CD4-positive, alpha-beta T cell treated with Interleukin-6 at 100 ng/mL for 8 hours (primary cell): ENCODE measurements around the gene OLFM2.

Experiments
- DNase-seq: peaks from one replicate; pipeline ENCODE4 v3.0.0-alpha.2; 2020; ENCODE audit warnings: mixed read lengths, low spot score

Gene OLFM2

DNA sequence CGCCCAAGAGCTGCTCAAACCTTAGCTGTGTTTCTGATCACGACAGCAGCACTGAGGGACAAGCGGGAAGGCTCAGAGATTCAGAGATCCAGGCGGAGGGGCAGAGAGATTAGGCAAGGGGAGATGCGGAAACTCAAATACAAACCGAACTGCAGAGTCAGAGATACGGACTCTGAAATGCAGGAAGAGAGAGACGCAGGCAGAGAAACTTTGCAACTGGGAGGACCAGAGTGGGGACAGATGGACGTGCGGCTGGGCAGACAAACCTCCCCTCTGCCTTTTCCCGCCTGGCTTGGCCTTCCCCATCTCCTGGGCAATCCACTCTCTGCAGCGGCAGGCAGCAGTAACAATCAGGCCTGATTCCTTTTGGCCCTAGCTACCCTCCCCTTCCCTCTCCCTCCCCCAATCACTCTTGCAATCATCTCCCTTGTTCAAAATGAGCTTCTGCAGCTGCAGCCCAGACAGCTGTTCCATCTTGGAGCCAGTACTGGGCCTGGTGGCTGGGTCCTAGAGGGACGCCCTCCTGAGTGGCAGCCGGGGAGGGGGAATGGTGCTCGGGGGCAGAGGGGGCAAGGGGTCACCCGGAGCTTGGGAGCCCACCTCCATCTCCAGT is 29.7 kb downstream of the OLFM2 start:
- DNase-seq: no peak

DNA sequence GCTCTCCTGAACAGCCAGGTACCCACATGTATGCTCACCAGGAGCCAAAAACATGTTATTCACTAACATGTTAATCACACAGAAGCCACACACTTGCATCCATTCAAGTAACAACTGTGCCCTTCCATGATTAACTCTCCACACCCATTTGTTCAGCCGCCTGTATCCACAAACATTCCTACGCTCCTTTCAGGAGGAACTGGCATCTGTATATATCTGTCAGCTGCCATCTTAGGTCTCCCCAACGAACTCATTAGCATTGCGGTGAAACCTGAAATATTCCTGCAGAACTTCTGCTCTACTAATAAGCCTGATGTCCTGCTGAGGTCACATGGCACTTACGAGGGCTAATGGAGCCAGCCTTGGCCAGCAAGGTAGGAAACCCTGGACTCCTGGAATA is 33.0 kb downstream of the OLFM2 start:
- DNase-seq: no peak

DNA sequence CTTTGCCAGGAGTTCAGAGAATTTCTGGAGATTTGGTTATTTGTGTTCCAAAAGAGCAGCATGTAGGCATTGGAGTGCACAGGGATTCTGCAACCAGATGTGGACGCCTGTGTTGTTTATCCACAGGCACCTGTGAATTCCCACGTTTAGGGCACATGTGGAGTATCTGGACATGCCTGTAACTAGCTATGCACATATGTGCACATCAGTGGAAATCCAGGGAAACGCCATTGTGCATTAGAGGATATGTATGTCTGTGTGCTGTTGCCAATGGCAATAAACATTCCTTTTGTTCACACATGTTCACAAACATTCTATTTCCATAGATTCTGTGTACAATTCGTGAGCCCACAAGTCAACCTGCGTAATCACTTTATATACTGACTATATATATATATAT is 34.7 kb downstream of the OLFM2 start:
- DNase-seq: no peak

DNA sequence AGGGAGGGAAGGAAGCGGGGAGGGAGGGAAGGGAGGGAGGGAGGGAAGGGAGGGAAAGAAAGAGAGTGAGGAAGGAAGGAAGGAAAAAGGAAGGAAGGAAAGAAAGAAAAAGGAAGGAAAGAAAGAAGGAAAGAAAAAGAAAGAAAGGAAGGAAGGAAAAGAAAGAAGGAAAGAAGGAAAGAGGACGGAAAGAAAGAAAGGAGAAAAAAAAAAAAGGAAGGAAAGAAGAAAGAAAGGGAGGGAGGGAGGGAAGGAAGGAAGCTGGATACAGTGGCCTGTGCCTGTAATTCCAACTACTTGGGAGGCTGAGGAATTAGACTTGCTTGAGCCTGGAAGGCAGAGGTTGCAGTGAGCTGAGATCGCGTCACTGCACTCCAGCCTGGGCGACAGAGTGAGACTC is 35.3 kb downstream of the OLFM2 start:
- no peak for DNase-seq

DNA sequence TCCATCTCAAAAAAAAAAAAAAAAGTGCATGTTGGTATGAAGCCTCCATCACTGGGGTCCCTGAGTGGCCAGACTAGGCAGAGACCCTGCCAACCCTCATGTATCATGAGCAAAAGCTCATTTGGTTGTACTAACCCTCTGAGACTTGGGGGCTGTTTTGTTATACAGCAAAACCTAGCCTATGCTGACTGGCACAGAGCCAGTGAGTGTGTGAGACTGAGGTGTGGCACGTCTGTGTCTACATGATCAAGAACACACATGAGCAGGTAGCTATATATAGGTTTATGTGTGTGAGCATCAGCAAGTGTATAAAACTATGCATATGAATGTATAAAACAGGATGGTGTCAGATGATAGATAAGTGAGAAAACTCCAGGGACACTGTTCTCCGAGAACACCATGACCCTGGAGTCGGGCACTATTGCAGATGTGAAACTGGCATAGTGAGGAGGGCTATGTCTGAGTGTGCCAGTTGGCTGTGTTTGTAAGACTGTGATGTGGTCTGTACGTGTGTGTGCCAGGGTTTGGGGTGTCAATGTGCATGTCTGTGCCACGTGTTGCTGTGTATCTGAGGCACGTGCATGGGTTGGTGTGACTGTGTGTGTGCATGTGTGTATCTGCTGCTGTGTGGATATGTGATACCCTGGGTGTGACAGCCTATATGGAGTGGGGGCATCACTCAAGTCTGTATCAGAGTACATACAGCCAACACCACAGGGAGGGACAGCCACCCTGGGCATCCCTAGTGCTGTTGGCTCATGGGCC is 44.5 kb downstream of the OLFM2 start:
- DNase-seq: no peak

DNA sequence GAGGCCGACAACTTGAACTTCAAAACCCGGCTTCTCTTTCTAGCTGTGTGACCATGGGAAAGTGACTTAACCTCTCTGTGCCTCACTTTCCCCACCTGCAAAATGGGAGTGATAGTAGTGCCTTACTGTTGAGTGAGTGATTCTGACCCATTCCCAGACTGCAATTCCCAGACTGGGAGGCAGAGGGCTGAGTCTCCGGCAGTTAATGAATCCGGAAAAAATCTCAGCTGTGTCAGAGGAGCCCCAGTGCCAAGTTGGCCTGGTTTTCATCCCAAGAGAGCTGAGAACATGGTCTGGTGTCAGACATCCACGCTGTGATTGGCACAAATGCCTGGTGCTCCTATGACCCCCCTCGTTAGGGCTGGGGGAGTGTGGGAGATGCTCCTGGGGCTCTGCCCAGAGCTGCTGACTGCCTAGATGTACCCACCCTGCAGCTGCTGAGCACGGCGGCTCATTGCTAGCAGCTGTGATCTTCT is 51.2 kb downstream of the OLFM2 start:
- DNase-seq: no peak

DNA sequence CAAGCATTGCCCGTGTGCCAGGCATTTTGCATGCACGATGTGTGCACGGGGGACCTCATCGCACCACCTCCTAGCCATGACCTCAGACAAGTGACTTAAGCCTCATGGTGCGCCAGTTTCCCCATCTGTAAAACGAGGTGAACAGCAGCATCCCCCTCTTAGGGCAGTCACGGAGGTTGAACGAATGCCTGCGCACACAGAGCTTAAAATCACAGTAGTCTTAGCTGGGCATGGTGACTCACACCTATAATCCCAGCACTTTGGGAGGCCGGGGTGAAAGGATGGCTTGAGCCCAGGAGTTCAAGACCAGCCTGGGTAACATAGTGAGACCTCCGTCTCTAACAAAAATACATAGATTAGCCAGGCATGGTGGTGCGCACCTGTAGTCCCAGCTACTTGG is 52.6 kb downstream of the OLFM2 start:
- DNase-seq: no peak

DNA sequence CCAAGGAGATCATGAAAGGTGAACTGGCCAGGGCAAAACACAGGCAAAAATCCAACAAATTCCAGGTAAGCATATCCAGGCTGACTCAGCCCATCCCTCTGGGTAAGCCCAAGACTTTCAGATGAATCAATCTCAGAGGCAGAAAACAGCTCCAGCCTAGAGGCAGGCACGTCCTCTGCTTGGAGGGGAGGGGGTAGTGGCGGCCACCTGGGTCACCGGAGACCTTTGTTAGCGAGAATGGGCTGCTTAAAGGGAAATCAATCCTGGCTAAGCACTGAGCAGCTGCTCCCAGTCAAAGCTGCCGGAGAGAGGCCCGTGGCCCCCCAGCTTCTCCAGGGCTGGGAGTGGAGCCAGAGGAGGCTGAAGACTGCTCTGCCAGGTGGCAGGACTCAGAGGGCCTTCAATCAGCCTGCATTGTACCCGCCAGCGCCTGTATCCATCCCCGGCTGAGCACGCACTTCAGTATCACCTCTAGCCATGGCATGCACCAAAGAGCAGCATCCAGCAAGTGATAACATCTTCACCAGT is 53.0 kb downstream of the OLFM2 start:
- DNase-seq: no peak

DNA sequence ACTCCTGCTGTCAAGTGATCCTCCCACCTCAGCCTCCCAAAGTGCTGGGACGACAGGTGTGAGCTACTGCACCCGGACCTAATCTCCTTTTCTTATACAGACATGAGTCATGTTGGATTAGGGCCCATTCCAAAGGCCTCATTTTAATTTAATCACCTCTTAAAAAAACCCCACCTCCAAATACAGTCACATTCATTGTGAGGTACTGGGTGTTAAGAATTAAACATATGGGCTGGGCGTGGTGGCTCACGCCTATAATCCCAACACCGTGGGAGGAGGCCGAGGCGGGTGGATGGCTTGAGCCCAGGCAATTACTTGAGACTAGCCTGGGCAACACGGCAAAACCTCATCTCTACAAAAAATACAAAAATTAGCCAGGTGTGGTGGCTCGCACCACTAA is 54.6 kb downstream of the OLFM2 start:
- no peak for DNase-seq

DNA sequence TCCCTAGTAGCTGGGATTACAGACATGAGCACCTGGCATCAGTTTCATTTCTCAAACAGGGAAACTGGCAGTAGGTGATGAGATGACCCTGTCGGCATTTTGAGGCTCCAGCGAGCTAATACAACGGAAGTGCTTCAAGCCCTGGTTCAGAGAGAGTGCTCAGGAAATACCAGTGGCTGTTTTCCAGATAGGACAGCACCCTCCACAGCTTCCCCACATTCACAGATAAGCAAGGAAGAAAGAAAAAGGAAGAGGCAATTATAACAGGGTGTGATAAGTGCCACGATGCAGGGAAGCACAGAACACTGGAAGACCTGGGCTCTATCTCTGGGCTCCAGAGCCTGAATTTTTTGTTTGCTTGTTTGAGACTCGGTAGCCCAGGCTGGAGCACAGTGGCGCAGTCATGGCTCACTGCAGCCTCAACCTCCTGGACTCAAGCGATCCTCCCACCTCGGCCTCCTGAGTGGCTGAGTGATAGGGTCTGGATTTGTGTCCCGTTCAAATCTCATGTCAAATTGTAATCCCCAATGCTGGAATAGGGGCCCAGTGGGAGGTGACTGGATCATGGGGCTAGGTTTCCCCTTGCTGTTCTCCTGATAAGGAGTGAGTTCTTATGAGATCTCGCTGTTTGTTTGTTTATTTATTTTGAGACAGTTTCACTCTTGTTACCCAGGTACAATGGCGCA is 57.7 kb downstream of the OLFM2 start:
- DNase-seq: no peak

DNA sequence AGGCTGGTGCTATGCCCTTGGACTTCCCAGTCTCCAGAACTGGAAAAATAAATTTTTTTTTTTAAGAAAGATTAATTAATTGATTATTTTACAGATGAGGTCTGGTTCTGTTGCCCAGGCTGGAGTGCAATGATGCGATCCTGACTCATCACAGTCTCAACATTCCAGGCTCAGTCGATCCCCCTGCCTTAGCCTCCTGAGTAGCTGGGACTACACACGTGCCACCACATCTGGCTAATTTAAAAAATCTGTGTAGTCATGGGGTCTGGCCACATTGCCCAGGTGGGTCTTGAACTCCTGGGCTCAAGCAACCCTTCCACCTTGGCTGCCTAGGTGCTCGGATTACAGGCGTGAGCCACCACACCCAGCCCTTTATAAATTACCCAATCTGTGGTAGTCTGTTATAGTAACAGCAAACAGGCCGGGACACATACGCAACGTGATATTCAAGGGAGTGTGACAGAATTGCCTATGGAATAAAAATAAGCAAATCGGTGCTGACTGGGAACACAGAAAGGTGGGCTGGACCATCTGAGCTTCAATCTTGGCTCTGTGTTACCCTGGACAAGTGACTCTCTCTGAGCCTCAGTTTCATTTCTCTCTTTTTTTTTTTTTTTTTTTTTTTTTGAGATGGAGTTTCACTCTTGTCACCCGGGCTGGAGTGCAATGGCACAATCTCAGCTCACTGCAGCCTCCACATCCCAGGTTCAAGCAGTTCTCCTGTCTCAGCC is 58.4 kb downstream of the OLFM2 start:
- DNase-seq: no peak

DNA sequence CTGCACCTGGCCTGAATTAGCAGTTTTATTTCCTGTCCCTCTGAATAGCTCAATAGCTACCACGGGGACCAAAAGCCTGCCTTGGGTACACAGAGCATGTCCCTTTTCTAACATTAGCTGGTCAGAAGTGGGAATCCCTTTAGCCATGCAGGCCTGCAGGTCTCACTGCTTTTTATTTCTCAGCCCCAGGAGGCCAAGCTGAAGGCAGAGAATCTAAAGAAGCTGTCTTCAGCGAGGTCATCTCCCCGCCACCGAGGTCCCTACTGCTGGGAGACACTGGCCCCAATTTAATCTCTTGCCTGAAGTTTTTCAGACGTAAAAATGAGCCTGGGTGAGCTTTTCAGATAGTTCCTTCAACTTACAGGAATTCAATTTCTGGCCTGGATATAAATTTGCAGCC is 60.5 kb downstream of the OLFM2 start:
- no peak for DNase-seq

DNA sequence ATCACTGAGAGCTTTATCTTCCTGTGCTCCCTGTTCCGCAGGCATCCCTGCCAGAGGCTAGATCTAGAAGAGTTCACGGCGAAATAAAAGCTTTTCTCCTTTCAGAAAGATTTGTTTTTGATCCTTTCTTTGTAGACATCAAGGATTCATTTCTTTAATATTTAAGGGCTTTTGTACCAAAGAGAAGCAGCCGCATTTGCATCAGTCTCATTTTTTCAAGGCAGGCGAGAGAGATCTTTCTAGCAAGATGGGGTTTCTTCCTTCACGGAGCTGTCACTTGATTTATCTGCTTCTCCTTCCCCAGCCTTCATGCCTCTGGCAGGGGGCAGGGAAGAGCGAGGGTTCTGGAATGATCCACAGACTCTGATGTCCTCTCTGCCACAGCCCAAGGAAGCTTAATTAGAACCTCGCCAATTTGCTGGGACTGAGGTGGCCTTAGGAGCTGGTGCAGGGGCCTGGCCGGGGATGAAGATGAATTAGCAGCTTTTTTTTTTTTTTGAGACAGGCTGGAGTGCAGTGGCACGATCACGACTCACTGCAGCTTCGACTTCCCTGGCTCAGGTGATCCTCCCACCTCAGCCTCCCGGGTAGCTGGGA is 61.2 kb downstream of the OLFM2 start:
- no peak for DNase-seq

DNA sequence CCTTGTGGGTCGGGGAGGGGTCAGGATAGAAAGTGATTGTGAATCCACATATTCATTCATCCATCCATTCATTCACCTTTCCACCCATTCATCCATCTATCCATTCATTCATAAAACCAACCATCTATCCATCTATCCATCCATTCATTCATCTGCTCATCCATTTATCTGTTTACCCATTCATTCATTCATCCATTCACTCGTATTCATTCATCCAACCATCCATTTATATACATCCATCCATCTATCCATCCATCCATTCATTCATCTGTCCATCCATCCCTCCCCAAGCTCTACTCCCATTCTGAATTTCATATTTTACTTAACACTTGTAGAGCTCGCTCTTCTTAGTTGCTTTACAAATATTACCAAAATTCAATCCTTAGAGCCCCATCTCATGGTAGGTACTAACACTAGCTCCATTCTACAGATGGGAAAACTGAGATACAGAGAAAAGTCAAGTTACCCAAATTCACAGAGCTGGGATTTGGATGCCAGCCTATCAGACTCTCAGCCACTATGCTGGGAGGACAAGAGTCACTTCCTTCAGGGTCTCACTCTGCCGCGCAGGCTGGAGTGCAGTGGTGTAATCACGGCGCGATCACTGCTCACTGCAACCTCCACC is 63.6 kb downstream of the OLFM2 start:
- no peak for DNase-seq

DNA sequence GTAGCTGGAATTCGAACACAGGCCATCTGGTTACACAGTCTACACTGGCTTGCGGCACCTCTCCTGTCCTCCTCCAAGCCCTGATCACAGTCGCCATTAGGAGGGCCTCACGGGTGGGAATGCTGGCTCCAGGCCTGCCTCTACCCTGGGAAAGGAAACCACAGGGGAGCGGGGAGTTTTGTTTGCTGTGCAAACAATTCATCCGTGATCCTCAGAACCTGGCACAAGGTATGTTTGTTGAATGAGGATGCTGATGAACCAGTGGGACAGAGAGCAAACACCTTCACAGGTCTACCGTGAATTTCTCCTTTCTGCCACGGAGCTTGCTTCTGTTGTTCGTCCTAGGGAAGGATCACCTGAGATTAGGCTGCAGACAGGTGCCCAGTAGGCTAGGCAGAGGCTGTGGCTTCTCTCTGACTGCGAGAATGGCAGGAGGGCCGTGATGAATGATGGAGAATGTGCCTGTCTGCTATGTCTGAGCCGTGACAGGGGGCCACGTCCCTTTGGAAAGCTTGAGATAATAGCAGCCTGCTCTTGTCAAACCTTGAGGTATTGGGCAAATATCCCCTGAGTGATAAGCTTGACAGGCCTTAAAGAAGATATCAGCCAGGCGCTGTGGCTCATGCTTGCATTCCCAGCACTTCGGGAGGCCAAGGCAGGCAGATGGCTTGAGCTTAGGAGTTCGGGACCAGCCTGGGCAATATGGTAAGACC is 64.5 kb downstream of the OLFM2 start:
- DNase-seq: no peak

DNA sequence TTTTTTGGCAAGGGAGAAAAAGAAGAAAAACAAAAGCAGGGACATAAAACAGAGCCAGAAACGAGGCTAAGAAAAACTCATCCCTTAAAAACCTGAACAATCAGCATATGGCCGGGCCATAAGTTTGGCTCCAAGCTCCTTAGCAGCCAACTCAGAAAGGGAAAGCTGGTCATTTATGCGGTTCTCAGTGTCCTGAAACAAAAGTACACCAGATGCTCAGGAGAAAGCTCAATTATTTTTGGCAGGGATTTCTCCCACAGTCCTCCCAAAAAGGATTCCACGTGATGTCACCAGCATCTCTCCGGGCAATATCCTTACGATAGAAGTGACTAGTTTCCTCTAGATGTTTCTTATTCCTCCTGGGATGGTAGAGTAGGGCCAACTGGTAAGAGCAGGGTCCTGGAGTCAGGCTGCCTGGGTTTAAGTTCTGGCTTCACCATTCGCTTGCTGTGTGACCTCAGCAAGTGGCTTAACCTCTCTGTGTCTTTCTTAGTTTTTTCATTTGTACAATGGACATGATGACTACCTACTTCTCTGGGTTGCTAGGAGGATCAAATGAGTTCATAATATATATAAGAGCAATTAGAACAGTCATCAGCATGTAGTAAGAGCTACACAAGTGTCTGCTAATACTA is 67.2 kb downstream of the OLFM2 start:
- DNase-seq: no peak

DNA sequence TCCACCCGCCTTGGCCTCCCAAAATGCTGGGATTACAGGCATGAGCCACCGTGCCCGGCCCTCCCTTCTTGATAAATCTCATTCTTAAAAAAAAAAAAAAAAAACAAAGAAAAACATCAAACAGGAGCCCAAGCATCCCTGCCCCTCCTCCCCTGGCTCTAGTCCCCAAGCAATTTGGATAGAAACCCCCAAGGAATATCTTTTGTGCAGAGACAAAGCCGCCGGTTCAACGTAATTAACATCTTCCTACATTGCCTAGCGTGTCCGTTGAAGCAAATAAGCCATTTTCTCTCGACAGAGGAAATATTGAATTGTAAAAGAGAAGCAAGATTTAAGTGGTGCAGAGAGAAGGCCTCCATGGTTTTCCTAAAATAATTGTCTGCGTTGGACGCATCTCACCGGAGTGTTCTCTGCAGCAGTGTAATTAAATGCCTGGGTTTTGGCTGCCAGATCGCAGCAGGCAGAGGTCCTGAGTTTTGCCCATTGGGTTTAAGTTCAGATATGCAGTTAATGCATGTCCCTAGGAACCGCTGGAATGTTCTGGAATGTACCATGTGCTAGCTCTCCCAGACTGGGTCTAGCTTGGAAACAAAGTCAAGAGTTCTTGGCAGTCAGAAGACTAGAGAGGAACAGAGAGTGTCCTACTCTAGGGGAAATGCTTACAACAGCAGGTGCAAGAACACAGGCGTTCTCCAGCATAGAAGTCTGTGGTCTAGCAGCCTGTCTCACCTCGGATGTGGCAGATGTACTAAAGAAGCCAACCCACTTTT is 70.4 kb downstream of the OLFM2 start:
- peak; percentile 77 for DNase-seq

DNA sequence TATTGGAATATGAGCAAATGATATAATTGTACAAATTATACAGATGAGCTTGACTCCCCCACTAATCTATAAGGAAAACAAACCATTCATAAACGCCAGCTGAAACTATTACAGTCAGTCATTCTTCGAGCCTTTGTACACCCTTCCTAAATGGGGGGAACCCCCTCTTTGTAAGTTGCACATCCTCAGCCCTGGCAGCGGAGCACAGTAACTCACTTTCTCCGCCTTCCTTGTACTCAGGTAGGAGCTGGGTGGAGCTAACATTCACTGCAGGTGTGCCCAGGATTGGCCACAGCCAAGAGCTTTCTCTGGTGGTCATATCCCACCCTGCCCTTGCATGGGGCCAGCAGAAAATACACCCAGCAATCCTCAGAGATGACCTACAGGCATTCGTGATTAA is 72.6 kb downstream of the OLFM2 start:
- peak; percentile 33 for DNase-seq

DNA sequence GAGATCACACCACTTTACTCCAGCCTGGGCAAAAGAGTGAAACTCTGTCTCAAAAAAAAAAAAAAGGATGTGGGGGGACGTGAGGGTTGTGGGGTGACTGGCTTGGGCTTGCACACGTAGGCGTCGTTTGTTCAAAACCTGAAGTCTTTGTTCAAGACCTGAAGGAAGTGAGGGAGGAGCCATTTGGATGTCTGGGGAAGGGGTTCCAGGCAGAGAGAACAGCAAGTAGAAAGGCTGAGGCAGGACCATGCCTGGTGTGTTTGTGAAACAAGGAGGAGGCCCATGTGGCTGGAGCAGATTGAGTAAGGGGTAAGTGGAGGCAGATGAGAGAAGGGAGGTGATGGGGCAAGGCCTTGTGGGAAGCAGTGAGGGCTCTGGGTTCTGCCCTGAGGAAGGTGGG is 73.4 kb downstream of the OLFM2 start:
- DNase-seq: peak; percentile 49

DNA sequence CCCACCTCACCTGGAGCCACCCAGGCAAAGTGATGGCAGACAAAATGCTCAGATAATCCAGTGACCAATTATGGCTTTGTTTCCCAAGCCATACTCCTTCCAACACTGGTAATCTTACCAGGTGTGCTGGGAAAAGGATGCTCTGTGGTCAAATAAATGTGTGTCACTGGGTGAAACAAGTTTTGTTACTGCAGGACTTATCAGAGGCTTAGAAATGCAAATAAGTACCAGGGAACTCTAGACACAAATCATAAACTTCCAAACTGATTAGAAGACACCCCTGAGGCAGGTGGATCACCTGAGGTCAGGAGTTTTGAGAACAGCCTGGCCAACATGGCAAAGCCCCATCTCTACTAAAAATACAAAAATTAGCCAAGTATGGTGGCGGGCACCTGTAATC is 74.8 kb downstream of the OLFM2 start:
- DNase-seq: no peak
